Adipocyte (in vitro differentiated cells): Measurements from ENCODE around the gene KCTD14.
"Not testable (repeated sequence)": the region's sequence is repeated elsewhere in the genome, so short reads cannot be mapped to it uniquely, and the experiment has no call there.

Experiments used
- DNase-seq: peaks from one replicate; pipeline ENCODE4 v3.0.0-alpha.2; 2015; ENCODE audit warnings: low read depth
- H3K27me3 ChIP-seq: replicated peaks from 2 replicates; pipeline ENCODE4 v1.7.0; 2013; ENCODE audit warnings: mild to moderate bottlenecking, low read length, moderate library complexity; ENCODE audit not compliant: control insufficient read depth, insufficient read depth
- H3K36me3 ChIP-seq: 2 replicates; pipeline ENCODE4 v1.7.0; 2013; ENCODE audit warnings: low read length, mild to moderate bottlenecking, moderate library complexity; ENCODE audit not compliant: control insufficient read depth, insufficient read depth, severe bottlenecking
- H3K4me1 ChIP-seq: 2 replicates; pipeline ENCODE4 v1.7.0; 2013; ENCODE audit warnings: mild to moderate bottlenecking, low read length, moderate library complexity; ENCODE audit not compliant: control insufficient read depth, insufficient read depth
- H3K4me3 ChIP-seq: 2 replicates; pipeline ENCODE4 v1.7.0; 2013; ENCODE audit warnings: mild to moderate bottlenecking, low read length, moderate library complexity
- H3K9ac ChIP-seq: 2 replicates; pipeline ENCODE4 v1.7.0; 2013; ENCODE audit warnings: mild to moderate bottlenecking, low read length, moderate library complexity
- H3K9me3 ChIP-seq: 2 replicates; pipeline ENCODE4 v1.7.0; 2013; ENCODE audit warnings: mild to moderate bottlenecking, low read length, moderate library complexity; ENCODE audit not compliant: control insufficient read depth

Gene KCTD14

GRCh38 chr11:77990981-77991380 lies 32.1 kb downstream of the KCTD14 start:
- H3K27me3 ChIP-seq, result no peaks in the 10 kb centered on the region
- no peak overlapping the region for H3K9ac ChIP-seq
- H3K9me3 ChIP-seq, result no peaks in the 10 kb centered on the region
- no peak overlapping the region for H3K4me3 ChIP-seq
- H3K36me3 ChIP-seq, result peaks cover 38% of the 10 kb centered on the region
- peaks cover 19% of the 10 kb centered on the region for H3K4me1 ChIP-seq
- no peak for DNase-seq

- H3K36me3 ChIP-seq, result peaks cover 47% of the 10 kb centered on the region
- not testable (repeated sequence) for H3K27me3 ChIP-seq, H3K4me3 ChIP-seq, H3K9me3 ChIP-seq, H3K4me1 ChIP-seq, DNase-seq, H3K9ac ChIP-seq
These were observed 36.6 kb downstream of the KCTD14 start for GRCh38 chr11:77986456-77986855.

GRCh38 chr11:77981346-77981947 lies 41.6 kb downstream of the KCTD14 start:
- H3K9me3 ChIP-seq, result no peaks in the 10 kb centered on the region
- no peak overlapping the region for H3K9ac ChIP-seq
- DNase-seq, result peak; percentile 15
- H3K4me1 ChIP-seq, result no peaks in the 10 kb centered on the region
- H3K27me3 ChIP-seq, result no peaks in the 10 kb centered on the region
- peaks cover 39% of the 10 kb centered on the region for H3K36me3 ChIP-seq
- no peak overlapping the region for H3K4me3 ChIP-seq

- Histone ChIP-seq H3K4me1 (no peaks in the 10 kb centered on the region), H3K9ac (no peak overlapping the region), H3K27me3 (no peaks in the 10 kb centered on the region), H3K4me3 (no peak overlapping the region), H3K36me3 (peaks cover 23% of the 10 kb centered on the region), H3K9me3 (peaks cover under 1% of the 10 kb centered on the region)
- no peak for DNase-seq
These were observed 54.7 kb downstream of the KCTD14 start for GRCh38 chr11:77968337-77968736.

GRCh38 chr11:77967753-77968152 lies 55.3 kb downstream of the KCTD14 start:
- H3K36me3 ChIP-seq, result peaks cover 22% of the 10 kb centered on the region
- no peaks in the 10 kb centered on the region for H3K9me3 ChIP-seq
- no peak overlapping the region for H3K9ac ChIP-seq
- DNase-seq, result no peak
- no peaks in the 10 kb centered on the region for H3K4me1 ChIP-seq
- no peaks in the 10 kb centered on the region for H3K27me3 ChIP-seq
- no peak overlapping the region for H3K4me3 ChIP-seq

GRCh38 chr11:77967121-77967520 lies 56.0 kb downstream of the KCTD14 start:
- Histone ChIP-seq H3K27me3 (no peaks in the 10 kb centered on the region), H3K36me3 (peaks cover 22% of the 10 kb centered on the region)
- DNase-seq, result no peak

GRCh38 chr11:77966338-77966737 lies 56.7 kb downstream of the KCTD14 start:
- Histone ChIP-seq H3K4me1 (no peaks in the 10 kb centered on the region), H3K27me3 (no peaks in the 10 kb centered on the region), H3K36me3 (peaks cover 22% of the 10 kb centered on the region), H3K9me3 (no peaks in the 10 kb centered on the region), H3K9ac (no peak overlapping the region), H3K4me3 (no peak overlapping the region)
- DNase-seq, result no peak

More at GRCh38 chr11:77967121-77967520, 56.0 kb downstream of the KCTD14 start:
- Histone ChIP-seq H3K4me1 (no peaks in the 10 kb centered on the region), H3K9me3 (no peaks in the 10 kb centered on the region), H3K9ac (no peak overlapping the region), H3K4me3 (no peak overlapping the region)
